ENCODE results near the gene EIF1. TPM values are rescaled to one million over a fixed set of nuclear protein-coding genes. Genes with fewer than 3 reads are reported as not detected.

Gene EIF1
- total RNA-seq, 1 experiment from 2014 or later = 651 TPM

- H4K91ac ChIP-seq (ENCODE audit: insufficient read length, low read depth, low read length) = no peak overlapping the region
- H4K5ac ChIP-seq (ENCODE audit: insufficient read length, low read depth, low read length) = no peak overlapping the region
- no peak overlapping the region for H2BK120ac ChIP-seq (ENCODE audit: low read depth, low read length, poor library complexity, severe bottlenecking)
- no CpG with 5 or more reads among the region's 17 CpGs for WGBS (ENCODE audit: extremely low coverage, insufficient read length, low lambda C conversion rate)
- no peak overlapping the region for H4K8ac ChIP-seq (replicated peaks; ENCODE audit: insufficient read length, low read depth, low read length)
- no peak overlapping the region for H3K4me2 ChIP-seq (ENCODE audit: insufficient read depth, insufficient read length, low read length)
- H2BK20ac ChIP-seq (ENCODE audit: low read depth, low read length, poor library complexity, severe bottlenecking) = no peak overlapping the region
- TF ChIP-seq, protein P1, sequence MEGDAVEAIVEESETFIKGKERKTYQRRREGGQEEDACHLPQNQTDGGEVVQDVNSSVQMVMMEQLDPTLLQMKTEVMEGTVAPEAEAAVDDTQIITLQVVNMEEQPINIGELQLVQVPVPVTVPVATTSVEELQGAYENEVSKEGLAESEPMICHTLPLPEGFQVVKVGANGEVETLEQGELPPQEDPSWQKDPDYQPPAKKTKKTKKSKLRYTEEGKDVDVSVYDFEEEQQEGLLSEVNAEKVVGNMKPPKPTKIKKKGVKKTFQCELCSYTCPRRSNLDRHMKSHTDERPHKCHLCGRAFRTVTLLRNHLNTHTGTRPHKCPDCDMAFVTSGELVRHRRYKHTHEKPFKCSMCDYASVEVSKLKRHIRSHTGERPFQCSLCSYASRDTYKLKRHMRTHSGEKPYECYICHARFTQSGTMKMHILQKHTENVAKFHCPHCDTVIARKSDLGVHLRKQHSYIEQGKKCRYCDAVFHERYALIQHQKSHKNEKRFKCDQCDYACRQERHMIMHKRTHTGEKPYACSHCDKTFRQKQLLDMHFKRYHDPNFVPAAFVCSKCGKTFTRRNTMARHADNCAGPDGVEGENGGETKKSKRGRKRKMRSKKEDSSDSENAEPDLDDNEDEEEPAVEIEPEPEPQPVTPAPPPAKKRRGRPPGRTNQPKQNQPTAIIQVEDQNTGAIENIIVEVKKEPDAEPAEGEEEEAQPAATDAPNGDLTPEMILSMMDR (conservative IDR thresholded peaks at IDR 0.05) = no peak
- H3K23me2 ChIP-seq (ENCODE audit: insufficient read length, low read depth, low read length, poor library complexity, severe bottlenecking) = no peaks in the 10 kb centered on the region
- no peak overlapping the region for H2AFZ ChIP-seq (ENCODE audit: low read length)
- no peaks in the 10 kb centered on the region for H3K27me3 ChIP-seq (ENCODE audit: insufficient read depth, low read length)
- no peak overlapping the region for H2BK12ac ChIP-seq (ENCODE audit: insufficient read length, low read depth, low read length)
- H3K79me2 ChIP-seq (ENCODE audit: insufficient read depth, low read length) = no peaks in the 10 kb centered on the region
- Mint-ChIP-seq H3K4me3 (no peak overlapping the region), H3K27ac (peak overlapping the region in 1 of 3 experiments; percentile 34; a peak in 1 of 7 replicates), H3K4me1 (peaks cover 6 to 13% of the 10 kb centered on the region in 2 experiments), H3K27me3 (ENCODE audit: low read depth) (peaks cover 13% of the 10 kb centered on the region), H3K36me3 (ENCODE audit: insufficient read depth in 1 of 3, low read depth in 3 of 3) (no peaks in the 10 kb centered on the region; a peak in 2 of 7 replicates), H3K9me3 (peaks cover 0 to 2% of the 10 kb centered on the region in 2 experiments; a peak in 1 of 5 replicates)
- H3K4ac ChIP-seq (ENCODE audit: low read depth, low read length) = no peak overlapping the region
- no peaks in the 10 kb centered on the region for H3K79me1 ChIP-seq (ENCODE audit: insufficient read depth, low read depth, low read length, poor library complexity, severe bottlenecking)
- H3K23ac ChIP-seq (ENCODE audit: insufficient read length, low read depth, low read length) = no peak overlapping the region
- no peak overlapping the region for H2BK15ac ChIP-seq (ENCODE audit: low read depth, low read length)
- H3K9ac ChIP-seq (ENCODE audit: extremely low read depth, insufficient read length, low read length) = no peak overlapping the region
- H2AK5ac ChIP-seq (ENCODE audit: insufficient read length, low read length) = no peak overlapping the region
- no peaks in the 10 kb centered on the region for H3K4me1 ChIP-seq (ENCODE audit: insufficient read depth, low read length)
- H3K56ac ChIP-seq (ENCODE audit: insufficient read length, low read depth, low read length) = no peak overlapping the region
- no peaks in the 10 kb centered on the region for H3K9me3 ChIP-seq (ENCODE audit: control insufficient read depth, low read depth, low read length)
- no peak overlapping the region for H2BK5ac ChIP-seq (ENCODE audit: insufficient read length, low read length)
- DNase-seq = no peak
- H3K18ac ChIP-seq (ENCODE audit: insufficient read length, low read depth, low read length) = no peak overlapping the region
- no peak overlapping the region for H3K14ac ChIP-seq (ENCODE audit: insufficient read depth, low read length)
- peaks cover 2% of the 10 kb centered on the region for H4K20me1 ChIP-seq (ENCODE audit: control insufficient read depth, insufficient read depth, insufficient read length)
- no peak overlapping the region for H3T11ph ChIP-seq (ENCODE audit: low read length)
- H3K27ac ChIP-seq (ENCODE audit: insufficient read length, low read depth, low read length) = no peak overlapping the region
Measured at GRCh38 chr17:41724476-41725050, 35.9 kb downstream of the EIF1 start.
